HG03439 (cell line): Measurements from ENCODE around the gene TUBB1.
"Not testable (repeated sequence)": the region's sequence is repeated elsewhere in the genome, so short reads cannot be mapped to it uniquely, and the experiment has no call there.

Source experiments
- ATAC-seq: cut with Tn5 transposase; IDR thresholded peaks from one replicate; pipeline ENCODE4 v1.9.1; 2021; ENCODE audit warnings: mild to moderate bottlenecking, moderate library complexity; ENCODE audit not compliant: unreplicated experiment

Gene TUBB1

GRCh38 chr20:59037386-59037785 lies 18.2 kb downstream of the TUBB1 start:
- no peak for ATAC-seq

- no peak for ATAC-seq
These were observed 20.0 kb downstream of the TUBB1 start for GRCh38 chr20:59039233-59039632.

- no peak for ATAC-seq
These were observed 21.4 kb downstream of the TUBB1 start for GRCh38 chr20:59040667-59041066.

- ATAC-seq, result not testable (repeated sequence)
These were observed 22.3 kb downstream of the TUBB1 start for GRCh38 chr20:59041487-59041886.

GRCh38 chr20:59042151-59042795 lies 23.0 kb downstream of the TUBB1 start, which contains the start of gene PRELID3B:
Gene PRELID3B, minus strand, starts transcription at chr20:59042786. Its CDS starts 56 bp downstream, at chr20:59042730.
- ATAC-seq, result peak; percentile 33

GRCh38 chr20:59042796-59043631 lies 23.8 kb downstream of the TUBB1 start:
- peak; percentile 87 for ATAC-seq

GRCh38 chr20:59043698-59044097 lies 24.5 kb downstream of the TUBB1 start:
- ATAC-seq, result no peak

GRCh38 chr20:59044295-59044694 lies 25.1 kb downstream of the TUBB1 start:
- no peak for ATAC-seq

- no peak for ATAC-seq
These were observed 25.6 kb downstream of the TUBB1 start for GRCh38 chr20:59044796-59045195.

- no peak for ATAC-seq
These were observed 27.6 kb downstream of the TUBB1 start for GRCh38 chr20:59046862-59047261.

GRCh38 chr20:59047938-59048680 lies 28.9 kb downstream of the TUBB1 start:
- ATAC-seq, result no peak

- ATAC-seq, result no peak
These were observed 29.4 kb downstream of the TUBB1 start for GRCh38 chr20:59048681-59049030.

GRCh38 chr20:59050437-59050836 lies 31.2 kb downstream of the TUBB1 start:
- no peak for ATAC-seq

- no peak for ATAC-seq
These were observed 32.5 kb downstream of the TUBB1 start for GRCh38 chr20:59051666-59052185.

- no peak for ATAC-seq
These were observed 36.1 kb downstream of the TUBB1 start for GRCh38 chr20:59055302-59055701.

GRCh38 chr20:59062081-59062480 lies 42.9 kb downstream of the TUBB1 start:
- no peak for ATAC-seq

GRCh38 chr20:59063358-59064213 lies 44.4 kb downstream of the TUBB1 start:
- no peak for ATAC-seq

- ATAC-seq, result no peak
These were observed 45.0 kb downstream of the TUBB1 start for GRCh38 chr20:59064214-59064722.

GRCh38 chr20:59068534-59068933 lies 49.3 kb downstream of the TUBB1 start:
- ATAC-seq, result no peak

- no peak for ATAC-seq
These were observed 49.8 kb downstream of the TUBB1 start for GRCh38 chr20:59069026-59069425.
